Vagina (tissue), 2 donors: ENCODE measurements around the gene ITGB3BP.

Source experiments
- POLR2A ChIP-seq, 2 donors: fragments of 450-650 bp; IDR thresholded peaks; one replicate each; pipeline ENCODE4 v1.6.1; 2017; ENCODE audit warnings: antibody characterized with exemption in 2 of 2, mild to moderate bottlenecking in 2 of 2, moderate library complexity in 2 of 2
- POLR2AphosphoS5 ChIP-seq, 2 donors: sonication (generic); formaldehyde crosslinking; IDR thresholded peaks; one replicate each; pipeline ENCODE4 v1.9.0; 2017; ENCODE audit warnings: antibody characterized with exemption in 2 of 2, mild to moderate bottlenecking in 2 of 2, low read depth in 1 of 2; ENCODE audit not compliant: insufficient read depth in 1 of 2
- TF ChIP-seq, protein P1 (sequence below), 3 experiments: fragments of 450-650 bp in 2 of 3; fragments of 200-600 bp in 1 of 3; sonication (generic) in 1 of 3; IDR thresholded peaks; one replicate each; pipeline ENCODE4 v1.5.1; 2017 to 2019; ENCODE audit warnings: antibody characterized with exemption in 3 of 3, mild to moderate bottlenecking in 2 of 3, moderate library complexity in 2 of 3

GRCh38 chr1:63533931-63534330 lies 10.9 kb upstream of the ITGB3BP start:
- no peak for TF ChIP-seq POLR2A (IDR thresholded peaks at IDR 0.05)
- TF ChIP-seq, protein P1, sequence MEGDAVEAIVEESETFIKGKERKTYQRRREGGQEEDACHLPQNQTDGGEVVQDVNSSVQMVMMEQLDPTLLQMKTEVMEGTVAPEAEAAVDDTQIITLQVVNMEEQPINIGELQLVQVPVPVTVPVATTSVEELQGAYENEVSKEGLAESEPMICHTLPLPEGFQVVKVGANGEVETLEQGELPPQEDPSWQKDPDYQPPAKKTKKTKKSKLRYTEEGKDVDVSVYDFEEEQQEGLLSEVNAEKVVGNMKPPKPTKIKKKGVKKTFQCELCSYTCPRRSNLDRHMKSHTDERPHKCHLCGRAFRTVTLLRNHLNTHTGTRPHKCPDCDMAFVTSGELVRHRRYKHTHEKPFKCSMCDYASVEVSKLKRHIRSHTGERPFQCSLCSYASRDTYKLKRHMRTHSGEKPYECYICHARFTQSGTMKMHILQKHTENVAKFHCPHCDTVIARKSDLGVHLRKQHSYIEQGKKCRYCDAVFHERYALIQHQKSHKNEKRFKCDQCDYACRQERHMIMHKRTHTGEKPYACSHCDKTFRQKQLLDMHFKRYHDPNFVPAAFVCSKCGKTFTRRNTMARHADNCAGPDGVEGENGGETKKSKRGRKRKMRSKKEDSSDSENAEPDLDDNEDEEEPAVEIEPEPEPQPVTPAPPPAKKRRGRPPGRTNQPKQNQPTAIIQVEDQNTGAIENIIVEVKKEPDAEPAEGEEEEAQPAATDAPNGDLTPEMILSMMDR (IDR thresholded peaks at IDR 0.05), result no peak
- TF ChIP-seq POLR2AphosphoS5 (IDR thresholded peaks at IDR 0.05; ENCODE audit: insufficient read depth in 1 of 2, low read depth in 1 of 2), result no peak
